ENCODE data around the gene TPO.
"Not testable (repeated sequence)": the region's sequence is repeated elsewhere in the genome, so short reads cannot be mapped to it uniquely, and the experiment has no call there.

Gene TPO

DNA sequence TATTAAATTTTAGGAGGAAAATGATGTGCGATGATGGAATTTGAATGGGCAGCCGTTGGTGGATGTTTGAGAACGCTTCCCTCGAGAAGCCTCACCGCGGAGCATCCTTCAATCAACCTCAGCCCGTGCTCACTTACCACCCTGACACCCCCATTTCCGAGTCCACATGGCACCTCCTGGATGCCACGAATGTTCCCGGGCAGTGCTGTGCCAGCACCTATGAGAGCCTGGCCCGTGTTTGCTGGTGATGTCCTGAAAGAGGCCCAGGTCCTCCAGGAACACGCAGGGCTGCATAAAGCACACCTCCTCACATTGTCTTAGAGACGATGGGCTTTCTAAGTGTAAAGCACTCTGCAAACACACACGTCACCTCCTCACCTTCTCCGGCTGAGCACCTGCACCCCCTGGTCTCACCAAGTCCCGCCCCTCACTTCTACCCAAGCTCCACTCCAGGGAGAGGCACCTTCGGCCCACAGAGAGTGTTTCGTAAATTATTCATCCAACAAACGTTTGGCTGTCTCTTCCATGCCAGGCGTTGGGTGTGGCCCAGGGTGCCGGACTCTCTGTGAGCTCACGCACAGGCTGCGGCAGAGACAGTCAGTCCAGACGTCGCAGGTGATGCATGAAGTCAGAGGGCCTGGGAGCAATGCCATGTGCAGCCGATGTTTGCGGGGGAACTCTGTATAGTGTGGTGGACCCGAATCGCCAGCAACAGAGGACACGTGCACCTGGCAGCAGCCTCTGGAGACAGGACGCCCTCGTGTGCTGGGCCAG, 150.0 kb downstream of the TPO start:
- DNase-seq = no peak

DNA sequence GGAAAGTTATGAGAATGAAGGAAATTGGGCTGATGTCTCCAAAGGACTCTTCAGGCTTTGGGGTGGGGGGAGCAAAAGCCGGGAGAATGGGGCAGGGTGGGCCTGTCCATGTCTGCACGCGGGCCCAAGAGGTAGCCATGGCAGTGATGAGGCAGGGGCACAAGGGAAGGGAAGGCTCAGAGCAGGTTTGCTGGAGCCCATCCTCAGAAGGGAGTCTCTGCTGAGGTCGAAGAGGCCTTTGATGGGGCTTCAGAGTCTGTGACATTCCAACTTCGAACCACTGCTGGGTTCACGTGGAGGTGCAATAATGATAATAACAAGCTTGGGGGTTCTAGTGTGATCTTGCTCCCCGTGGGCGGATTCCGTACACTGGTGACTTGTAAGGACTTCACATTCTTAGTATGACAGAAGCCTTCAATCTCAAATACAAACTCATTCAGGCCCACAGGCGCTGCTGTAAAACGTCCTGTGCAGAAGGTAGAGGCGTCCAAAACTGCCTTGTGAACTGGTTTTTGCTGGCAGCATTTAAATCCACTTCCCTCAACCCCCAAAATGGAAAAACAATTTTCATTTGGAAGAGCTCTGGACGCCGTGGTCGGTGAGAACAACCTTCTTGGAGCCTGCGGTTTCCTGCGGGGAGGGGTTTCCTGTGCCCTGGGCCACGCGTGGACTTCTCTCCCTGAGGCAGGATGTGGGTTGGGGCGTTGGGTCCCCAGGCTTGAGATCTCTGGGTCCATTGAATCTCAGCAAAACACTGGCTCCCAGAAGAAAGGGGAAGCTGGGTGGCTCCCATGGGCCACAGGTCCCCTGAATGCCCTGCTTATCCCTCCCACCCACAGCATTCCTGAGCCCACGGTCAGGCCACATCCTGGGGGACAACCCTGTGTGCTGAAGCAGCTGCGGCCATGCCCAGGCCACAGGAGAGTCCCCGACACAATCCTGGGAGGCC, 151.0 kb downstream of the TPO start:
- no peak for DNase-seq

DNA sequence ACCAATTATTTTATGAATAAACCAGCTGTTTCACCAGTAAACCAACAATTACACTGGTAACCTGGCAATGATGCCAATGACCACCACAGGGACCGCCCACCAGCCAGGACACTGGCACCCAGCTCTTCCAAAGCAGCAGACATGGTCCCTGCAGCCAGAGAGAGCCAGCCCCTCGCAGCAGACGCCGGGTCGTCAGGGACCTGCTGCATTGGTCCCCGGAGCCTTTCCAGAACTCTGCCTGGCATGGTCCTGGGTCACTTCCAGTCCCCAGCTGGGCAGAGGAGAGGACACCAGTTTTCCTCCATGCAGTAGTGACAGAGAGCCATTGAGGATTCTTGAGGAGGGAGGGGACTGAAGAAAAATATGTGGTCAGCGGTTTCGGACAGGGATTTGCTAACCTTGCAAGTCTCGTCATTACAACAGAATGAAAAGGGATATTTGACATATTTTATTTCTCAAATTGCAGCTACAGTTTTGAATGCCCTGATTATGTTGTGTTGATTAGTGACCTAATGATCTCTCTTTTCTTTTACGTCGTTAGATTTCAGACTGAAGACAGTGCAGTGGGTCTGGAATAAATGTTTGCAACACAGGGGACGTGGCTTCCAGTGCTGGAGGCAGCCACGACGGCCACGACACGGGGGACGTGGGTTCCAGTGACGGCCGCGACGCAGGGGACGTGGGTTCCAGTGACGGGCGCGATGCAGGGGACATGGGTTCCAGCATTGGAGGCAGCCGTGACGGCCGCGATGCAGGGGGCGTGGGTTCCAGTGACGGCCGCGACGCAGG, 154.5 kb downstream of the TPO start:
- DNase-seq = no peak

DNA sequence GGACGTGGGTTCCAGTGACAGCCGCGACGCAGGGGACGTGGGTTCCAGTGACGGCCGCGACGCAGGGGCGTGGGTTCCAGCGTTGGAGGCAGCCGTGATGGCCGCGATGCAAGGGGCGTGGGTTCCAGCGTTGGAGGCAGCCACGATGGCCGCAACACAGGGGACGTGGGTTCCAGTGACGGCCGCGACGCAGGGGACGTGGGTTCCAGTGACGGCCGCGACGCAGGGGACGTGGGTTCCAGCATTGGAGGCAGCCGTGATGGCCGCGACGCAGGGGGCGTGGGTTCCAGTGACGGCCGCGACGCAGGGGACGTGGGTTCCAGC, 155.0 kb downstream of the TPO start:
- DNase-seq = not testable (repeated sequence)

DNA sequence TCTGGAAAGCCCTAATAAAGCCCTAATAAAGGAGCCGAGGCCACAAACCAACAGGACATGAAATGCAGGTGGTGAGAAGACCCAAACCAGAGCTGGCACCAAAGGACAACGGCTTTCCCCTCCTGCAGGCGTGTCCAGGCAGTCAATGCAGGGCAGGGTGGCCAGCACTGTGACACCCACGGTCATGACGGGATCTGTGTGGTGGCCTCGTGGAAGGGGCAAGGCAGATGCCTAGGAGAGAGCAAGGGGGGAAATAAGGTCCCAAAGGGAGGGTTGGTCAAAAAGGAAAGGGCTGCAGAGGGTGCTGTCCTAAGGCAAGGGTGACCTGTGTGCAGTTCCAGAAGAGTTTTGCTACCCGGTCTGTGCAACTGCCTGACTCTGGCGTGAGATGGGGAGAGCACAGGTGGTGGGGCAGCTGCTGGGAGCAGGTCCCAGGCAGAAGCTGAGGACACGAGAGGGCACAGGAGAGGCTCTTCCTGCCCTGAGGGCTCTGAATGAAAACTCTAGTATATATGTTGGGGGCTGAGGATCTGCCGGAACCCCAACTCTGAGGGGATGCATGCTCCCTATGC, 156.7 kb downstream of the TPO start:
- no peak for DNase-seq

DNA sequence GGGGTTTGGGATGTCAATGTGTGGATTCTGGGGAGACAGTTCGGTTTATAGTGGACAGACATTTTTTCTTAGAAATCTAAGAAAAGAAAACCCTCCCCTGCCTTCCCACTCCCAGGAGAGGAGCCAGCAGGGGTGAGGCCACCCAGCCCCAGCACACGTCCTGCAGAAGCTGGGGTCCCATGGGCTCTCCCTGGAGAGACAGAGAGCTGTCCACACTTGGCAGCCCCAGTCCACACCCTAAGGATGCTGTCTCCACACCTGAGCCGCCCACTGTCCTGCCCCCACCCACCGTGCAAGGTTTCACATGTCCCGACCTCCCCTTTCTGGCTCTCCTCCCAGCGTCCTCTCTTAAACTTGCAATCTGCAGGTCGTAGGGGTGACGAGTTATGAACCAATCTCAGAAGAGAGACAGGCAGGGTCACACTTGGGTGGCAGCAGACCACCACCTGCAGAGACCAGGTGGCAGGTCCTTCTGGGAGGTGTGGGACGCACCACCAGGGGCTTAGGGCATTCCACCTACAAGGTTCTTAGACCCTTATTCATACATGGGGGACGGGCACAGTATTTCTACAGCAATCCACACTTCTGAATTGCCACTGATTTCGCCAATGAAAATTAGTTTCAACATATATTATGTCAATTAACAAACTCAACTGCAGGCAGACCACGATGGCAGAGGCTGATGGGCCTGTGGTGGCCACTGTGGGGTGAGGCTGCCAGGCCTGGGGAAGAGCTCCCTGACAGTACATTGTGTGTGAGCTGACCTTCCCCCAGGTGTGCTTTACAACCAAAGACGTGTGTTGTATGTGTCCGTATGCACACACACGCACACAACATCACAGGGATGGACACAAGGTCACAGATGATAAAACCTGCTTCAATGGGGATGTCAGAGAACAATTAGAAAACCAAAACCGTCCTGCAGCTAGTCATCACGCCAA, 158.5 kb downstream of the TPO start:
- no peak for DNase-seq

DNA sequence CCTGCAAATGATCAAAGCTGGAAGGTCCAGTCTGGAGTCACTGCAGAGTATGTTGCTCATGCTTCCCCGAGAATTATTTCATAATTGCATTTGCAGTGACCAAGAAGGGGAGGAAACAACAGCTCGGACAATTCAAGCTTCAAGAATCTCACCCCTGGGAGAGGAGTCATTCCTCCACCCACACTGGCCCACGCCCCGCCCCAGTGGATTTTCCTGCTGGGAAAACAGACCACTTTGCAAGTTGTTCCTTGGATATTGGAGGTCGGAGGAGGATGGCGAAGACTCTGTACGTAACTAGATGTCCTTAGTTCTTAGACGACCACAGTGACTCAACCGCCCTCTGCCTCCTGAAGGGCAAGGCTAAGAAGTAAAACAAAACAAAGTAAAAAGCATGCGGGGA, 159.4 kb downstream of the TPO start:
- DNase-seq = no peak

DNA sequence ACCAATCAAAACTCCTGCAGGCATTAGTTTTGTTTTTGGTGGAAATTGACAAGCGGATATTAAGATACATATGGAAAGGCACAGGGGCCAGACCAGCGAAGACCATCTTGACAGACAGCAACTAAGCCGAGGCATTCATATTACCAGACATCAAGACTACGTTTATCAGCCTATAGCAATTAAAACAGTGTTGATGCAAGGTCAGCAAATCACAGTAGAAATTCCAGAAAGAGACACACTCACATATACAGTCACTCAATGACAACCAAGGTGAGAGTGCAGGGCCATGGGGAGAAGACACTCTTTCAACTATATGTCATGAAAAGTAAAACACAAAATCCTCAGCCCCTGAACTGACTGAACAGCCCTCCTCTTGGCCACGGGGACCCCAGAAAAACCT, 164.6 kb downstream of the TPO start:
- DNase-seq = no peak

DNA sequence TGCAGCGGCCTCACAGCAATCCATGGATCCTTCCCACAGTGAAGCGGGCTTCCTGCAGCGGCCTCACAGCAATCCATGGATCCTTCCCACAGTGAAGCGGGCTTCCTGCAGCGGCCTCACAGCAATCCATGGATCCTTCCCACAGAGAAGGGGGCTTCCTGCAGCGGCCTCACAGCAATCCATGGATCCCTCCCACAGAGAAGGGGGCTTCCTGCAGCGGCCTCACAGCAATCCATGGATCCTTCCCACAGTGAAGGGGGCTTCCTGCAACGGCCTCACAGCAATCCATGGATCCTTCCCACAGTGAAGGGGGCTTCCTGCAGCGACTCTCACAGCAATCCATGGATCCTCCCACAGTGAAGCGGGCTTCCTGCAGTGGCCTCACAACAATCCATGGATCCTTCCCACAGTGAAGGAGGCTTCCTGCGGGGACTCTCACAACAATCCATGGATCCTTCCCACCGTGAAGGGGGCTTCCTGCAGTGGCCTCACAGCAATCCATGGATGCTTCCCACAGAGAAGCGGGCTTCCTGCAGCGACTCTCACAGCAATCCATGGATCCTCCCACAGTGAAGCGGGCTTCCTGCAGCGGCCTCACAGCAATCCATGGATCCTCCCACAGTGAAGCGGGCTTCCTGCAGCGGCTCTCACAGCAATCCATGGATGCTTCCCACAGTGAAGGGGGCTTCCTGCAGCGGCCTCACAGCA, 168.1 kb downstream of the TPO start:
- not testable (repeated sequence) for DNase-seq

DNA sequence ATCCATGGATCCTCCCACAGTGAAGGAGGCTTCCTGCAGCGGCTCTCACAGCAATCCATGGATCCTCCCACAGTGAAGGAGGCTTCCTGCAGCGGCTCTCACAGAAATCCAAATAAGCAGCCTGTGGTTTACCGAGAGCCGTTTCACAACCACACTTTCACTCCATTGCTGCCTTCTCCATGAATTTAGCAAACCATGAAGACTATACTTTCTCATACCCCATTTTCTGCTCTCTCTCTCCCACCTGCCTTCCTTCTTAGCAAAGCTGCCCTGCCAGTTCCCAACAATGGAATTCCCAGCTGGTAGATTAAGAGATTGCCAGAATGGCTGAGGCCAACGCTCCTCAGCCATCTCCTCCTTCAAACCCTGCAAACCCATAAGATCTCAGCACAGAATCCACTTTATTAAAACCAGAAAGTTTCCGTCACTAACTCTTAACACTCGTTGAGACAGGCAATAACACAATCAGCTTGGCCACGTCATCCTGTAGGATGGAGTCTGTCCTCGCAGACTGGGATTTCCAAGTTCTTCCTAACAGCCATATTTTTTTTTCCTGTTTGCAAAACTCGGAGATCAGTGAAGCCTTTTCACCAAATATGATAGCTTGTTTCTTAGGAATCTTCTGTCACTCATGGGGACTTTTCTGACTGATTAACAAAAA, 168.8 kb downstream of the TPO start:
- DNase-seq = no peak

DNA sequence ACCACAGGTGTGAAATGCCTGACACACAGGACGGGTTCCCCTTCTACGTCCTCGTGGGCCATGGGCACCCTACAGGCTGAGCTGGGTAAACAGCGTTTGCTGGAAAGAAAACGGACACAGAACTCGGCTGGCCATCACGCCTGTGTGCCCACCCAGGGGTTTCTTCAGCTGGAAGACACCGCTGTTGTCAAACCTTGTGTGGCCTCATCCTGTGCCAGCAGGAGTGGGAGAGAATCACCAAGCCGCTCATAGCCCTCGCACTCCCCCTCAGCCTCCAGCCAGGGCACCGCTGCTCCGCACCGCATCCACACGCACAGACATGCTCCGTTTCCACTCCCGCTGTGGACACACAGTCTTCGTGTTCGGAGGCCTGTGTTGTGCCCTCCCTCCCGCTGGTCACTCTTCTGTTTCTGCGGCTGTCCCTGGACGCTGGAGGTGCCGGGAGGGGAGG, 169.7 kb downstream of the TPO start:
- no peak for DNase-seq

DNA sequence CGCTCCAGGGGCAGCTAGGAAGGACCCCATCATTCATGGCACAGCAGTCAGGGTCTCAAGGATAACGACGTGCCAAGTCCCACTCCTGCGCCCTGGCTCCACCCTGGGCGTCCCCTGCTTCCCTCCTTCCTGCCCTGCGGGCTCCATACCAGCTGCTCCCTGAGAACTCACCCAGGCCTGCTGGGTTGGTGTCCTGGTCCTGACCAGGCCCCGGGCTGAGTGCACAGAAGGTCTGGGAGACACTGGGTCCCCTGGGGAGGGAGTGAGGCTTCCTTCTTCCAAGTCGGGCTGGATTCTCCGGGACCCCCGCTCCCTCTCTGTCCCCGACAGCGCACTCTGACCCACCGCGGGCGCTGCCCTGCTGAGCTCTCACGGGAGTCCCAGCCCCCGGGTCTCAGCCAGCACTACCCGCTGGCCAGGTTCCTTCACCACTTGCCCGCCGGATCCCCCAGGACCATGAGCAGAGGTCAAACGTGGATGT, 170.8 kb downstream of the TPO start:
- DNase-seq = no peak

DNA sequence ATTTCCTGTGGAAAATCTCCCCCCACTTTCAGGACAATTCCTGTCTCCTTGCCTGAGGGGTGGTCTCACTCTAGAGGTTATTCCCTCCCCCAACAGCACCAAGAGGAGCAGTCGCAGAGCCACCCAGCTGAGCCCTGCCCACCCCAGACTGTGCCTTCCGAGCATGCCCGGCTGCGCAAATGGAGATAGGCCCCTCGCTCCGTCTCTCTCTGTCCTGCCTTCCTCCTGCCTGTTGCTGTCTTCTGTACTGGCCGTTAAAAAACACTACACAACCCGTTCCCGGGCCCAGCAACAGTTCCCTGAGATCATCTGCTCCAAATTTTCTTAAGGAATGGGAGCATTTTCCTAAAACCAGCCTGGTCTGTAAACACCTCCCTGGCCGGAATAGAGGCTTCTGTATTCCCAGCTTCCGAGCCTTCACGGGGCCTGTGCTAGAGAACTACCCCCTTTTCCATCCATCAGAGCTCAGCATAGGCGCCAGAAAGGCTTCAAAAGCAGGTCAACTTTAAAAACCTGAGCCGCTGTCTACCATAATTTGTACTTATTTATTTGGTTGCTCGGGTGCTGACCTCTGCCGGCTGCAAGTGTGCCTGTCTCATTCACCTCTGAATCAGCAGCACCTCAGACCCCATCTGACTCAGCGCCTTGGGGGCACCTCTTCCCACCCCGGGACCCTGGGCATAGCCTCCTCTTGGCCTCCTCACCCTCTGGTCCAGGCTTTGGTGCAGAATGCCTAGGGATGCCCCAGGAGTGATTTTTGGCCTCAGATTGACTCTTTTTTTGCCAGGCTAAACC, 171.6 kb downstream of the TPO start:
- DNase-seq = no peak

DNA sequence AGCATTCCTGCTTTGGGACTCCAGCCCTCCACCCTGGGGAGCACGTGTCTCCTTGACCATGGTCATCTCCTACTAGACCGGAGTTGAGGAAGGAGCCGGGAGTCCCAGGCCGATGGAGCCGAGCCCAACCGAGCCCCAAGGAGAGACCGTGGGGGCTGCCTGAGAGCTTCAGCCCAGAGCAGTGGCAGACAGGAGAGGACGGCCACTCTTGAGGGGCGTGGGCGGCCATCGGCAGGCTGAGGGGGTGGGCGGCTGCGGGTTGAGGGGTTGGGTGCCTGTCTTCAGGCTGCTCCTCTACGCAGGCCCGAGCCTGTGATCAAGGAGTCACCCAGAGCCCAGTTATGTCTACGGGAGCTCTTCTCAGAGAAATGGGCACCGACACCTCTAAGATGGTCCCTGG, 172.4 kb downstream of the TPO start:
- DNase-seq = no peak

DNA sequence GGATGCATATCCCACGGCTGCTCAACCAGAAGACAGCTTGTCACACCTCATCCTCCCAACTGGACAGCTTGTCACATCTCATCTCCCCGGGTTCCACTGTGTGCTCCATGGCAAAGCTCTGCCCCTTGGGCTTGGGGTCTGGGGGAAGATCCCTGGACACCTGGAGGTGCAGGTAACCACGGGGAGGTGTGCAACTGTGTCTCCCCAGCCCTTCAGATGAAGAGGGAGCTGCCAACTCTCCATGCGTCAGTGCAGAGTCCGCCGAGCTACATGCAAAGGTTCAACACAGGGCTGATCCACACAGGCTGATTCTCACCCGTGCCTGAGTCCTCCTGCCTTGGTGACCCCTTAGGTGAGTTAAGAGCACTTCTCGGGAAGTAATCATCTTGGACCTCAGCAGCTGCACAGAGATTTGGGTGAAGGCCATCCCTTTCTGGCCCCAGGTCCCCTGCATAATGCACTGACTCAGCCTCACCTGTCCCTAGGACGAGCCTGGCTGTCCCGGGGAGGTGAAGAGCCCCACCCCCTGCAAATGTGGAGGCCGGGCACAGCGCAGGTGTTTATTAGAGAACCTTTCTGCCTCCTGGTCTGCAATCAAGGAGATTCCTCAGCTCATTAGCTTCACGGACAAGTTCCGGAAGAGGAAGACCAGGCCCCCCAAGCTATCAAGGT, 173.1 kb downstream of the TPO start:
- DNase-seq = no peak

DNA sequence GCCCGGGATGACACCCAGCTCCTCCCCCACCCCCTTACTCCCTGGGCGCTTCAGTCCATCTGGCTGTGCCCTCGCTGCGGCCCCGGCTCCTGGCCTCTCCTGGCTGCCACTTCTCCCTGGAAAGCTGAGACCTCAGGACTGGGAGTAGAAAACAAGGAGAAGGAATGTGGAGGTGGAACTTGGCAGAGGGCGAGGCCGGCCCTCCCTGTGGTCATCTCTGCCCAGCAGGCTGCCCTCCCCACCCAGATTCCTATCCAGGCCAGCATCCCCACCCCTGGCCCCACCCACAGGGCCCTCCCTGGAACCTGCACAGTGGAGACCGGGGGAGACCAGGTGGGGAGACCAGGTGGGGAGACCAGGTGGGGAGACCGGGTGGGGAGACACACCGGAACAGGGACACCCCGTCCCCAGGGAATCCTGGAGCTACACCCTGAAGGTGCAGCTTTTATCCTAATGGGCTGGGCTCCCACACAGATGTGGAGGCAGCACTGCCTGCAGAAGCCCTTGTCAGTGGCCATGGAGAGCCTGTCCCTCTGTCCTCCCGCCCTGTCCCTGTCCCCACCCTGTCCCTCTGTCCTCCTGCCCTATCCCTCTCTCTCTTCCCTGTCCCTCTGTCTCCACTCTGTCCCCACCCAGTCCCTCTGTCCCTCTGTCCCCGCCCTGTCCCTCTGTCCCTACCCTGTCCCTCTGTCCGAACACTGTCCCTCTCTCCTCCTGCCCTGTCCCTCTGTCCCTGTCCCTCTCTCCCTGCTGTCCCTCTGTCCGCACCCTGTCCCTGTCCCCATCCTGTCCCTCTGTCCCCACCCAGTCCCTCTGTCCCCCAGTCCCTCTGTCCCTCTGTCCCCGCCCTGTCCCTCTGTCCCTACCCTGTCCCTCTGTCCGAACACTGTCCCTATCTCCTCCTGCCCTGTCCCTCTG, 173.9 kb downstream of the TPO start:
- no peak for DNase-seq

DNA sequence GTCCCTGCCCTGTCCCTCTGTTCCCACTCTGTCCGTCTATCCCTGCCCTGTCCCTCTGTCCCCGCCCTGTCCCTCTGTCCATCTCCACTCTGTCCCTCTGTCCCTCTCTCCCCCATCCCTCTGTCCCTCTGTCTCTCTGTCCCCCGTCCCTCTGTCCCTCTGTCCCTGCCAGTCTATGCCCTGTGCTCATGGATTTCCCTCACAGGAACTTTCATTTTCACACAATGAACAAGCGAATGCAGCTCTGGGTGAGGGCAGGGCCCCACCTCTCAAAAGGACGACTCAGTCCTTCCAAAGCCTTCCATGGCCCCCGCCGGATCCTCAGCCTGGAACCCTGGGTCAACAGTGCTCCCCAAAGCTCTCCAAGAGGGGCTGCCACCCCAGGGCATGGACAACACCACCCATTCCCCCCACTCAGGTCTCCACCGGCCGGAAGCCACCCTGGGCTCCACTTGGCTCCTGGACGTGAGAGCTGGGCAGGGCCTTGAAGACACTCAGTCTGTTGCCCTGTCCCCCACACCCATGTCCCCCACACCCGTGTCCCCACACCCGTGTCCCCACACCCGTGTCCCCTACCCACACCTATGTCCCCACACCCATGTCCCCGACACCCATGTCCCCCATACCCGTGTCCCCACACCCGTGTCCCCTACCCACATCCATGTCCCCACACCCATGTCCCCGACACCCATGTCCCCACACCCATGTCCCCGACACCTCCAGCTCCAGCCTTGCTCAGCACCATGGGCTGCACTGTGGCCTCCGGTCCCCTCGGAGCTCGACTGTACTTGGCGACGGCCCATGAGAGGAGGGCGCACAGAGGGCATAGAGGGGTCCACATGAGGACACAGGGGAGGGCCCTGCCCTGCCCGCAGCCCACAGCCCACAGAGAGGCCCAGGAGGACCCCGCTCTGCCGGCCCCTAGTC, 175.1 kb downstream of the TPO start:
- DNase-seq = no peak
